ENCODE measurements around the gene NFIB.

NFIB gene

GRCh38 chr9:14164908-14165307 lies 149.0 kb downstream of the NFIB start:
- Histone ChIP-seq H3K27me3 (replicated peaks; ENCODE audit: control insufficient read depth, insufficient read depth, low read length) (no peaks in the 10 kb centered on the region), H3K36me3 (ENCODE audit: control insufficient read depth, insufficient read depth, low read length) (no peaks in the 10 kb centered on the region), H3K4me3 (replicated peaks; ENCODE audit: low read depth, low read length) (no peak overlapping the region)
- TF ChIP-seq CTCF (IDR thresholded peaks at IDR 0.05; ENCODE audit: insufficient read depth, low read length, poor library complexity, severe bottlenecking) = no peak
- no peak for DNase-seq (ENCODE audit: extremely low read depth, insufficient read length)

GRCh38 chr9:14159440-14160216 lies 154.3 kb downstream of the NFIB start:
- TF ChIP-seq CTCF (IDR thresholded peaks at IDR 0.05; ENCODE audit: insufficient read depth, low read length, poor library complexity, severe bottlenecking) = no peak
- DNase-seq (ENCODE audit: extremely low read depth, insufficient read length) = no peak
- Histone ChIP-seq H3K27me3 (replicated peaks; ENCODE audit: control insufficient read depth, insufficient read depth, low read length) (no peaks in the 10 kb centered on the region), H3K4me3 (replicated peaks; ENCODE audit: low read depth, low read length) (no peak overlapping the region), H3K36me3 (ENCODE audit: control insufficient read depth, insufficient read depth, low read length) (no peaks in the 10 kb centered on the region)

- Histone ChIP-seq H3K27me3 (replicated peaks; ENCODE audit: control insufficient read depth, insufficient read depth, low read length) (no peaks in the 10 kb centered on the region), H3K36me3 (ENCODE audit: control insufficient read depth, insufficient read depth, low read length) (no peaks in the 10 kb centered on the region), H3K4me3 (replicated peaks; ENCODE audit: low read depth, low read length) (no peak overlapping the region)
- TF ChIP-seq CTCF (IDR thresholded peaks at IDR 0.05; ENCODE audit: insufficient read depth, low read length, poor library complexity, severe bottlenecking) = no peak
- no peak for DNase-seq (ENCODE audit: extremely low read depth, insufficient read length)
These were observed 155.0 kb downstream of the NFIB start for GRCh38 chr9:14158916-14159315.

GRCh38 chr9:14158136-14158813 lies 155.7 kb downstream of the NFIB start:
- DNase-seq (ENCODE audit: extremely low read depth, insufficient read length) = no peak
- no peaks in the 10 kb centered on the region for H3K36me3 ChIP-seq (ENCODE audit: control insufficient read depth, insufficient read depth, low read length)
- no peaks in the 10 kb centered on the region for H3K27me3 ChIP-seq (replicated peaks; ENCODE audit: control insufficient read depth, insufficient read depth, low read length)
- no peak overlapping the region for H3K4me3 ChIP-seq (replicated peaks; ENCODE audit: low read depth, low read length)
- TF ChIP-seq CTCF (IDR thresholded peaks at IDR 0.05; ENCODE audit: insufficient read depth, low read length, poor library complexity, severe bottlenecking) = no peak

GRCh38 chr9:14157191-14157590 lies 156.8 kb downstream of the NFIB start:
- no peaks in the 10 kb centered on the region for H3K36me3 ChIP-seq (ENCODE audit: control insufficient read depth, insufficient read depth, low read length)
- TF ChIP-seq CTCF (IDR thresholded peaks at IDR 0.05; ENCODE audit: insufficient read depth, low read length, poor library complexity, severe bottlenecking) = no peak
- no peaks in the 10 kb centered on the region for H3K27me3 ChIP-seq (replicated peaks; ENCODE audit: control insufficient read depth, insufficient read depth, low read length)
- H3K4me3 ChIP-seq (replicated peaks; ENCODE audit: low read depth, low read length) = no peak overlapping the region
- DNase-seq (ENCODE audit: extremely low read depth, insufficient read length) = peak; percentile 3
